NCI-H128 (cell line): ENCODE measurements around the gene AXIN2.

Source experiments
- DNase-seq: peaks from one replicate; lab custom pipeline; 2025; ENCODE audit not compliant: unreplicated experiment; lab: John Stamatoyannopoulos, UW

Gene AXIN2

GRCh38 chr17:65556014-65556909 lies 5.2 kb downstream of the AXIN2 start:
- no peak for DNase-seq

- no peak for DNase-seq
Observed at GRCh38 chr17:65554553-65555223, 6.8 kb downstream of the AXIN2 start.

- DNase-seq = no peak
Observed at GRCh38 chr17:65553646-65554552, 7.5 kb downstream of the AXIN2 start.

- DNase-seq = no peak
Observed at GRCh38 chr17:65553009-65553645, 8.3 kb downstream of the AXIN2 start.

- no peak for DNase-seq
Observed at GRCh38 chr17:65552214-65552613, 9.2 kb downstream of the AXIN2 start.

- no peak for DNase-seq
Observed at GRCh38 chr17:65551267-65552040, 10.0 kb downstream of the AXIN2 start.

- DNase-seq = no peak
Observed at GRCh38 chr17:65550758-65551157, 10.7 kb downstream of the AXIN2 start.

GRCh38 chr17:65550075-65550662 lies 11.3 kb downstream of the AXIN2 start:
- DNase-seq = no peak

GRCh38 chr17:65548269-65548969 lies 13.0 kb downstream of the AXIN2 start:
- no peak for DNase-seq

- no peak for DNase-seq
Observed at GRCh38 chr17:65547253-65547670, 14.2 kb downstream of the AXIN2 start.

- no peak for DNase-seq
Observed at GRCh38 chr17:65546579-65546978, 14.9 kb downstream of the AXIN2 start.

- no peak for DNase-seq
Observed at GRCh38 chr17:65545705-65546523, 15.5 kb downstream of the AXIN2 start.

- no peak for DNase-seq
Observed at GRCh38 chr17:65544672-65545071, 16.8 kb downstream of the AXIN2 start.

GRCh38 chr17:65542610-65543009 lies 18.8 kb downstream of the AXIN2 start:
- DNase-seq = no peak

- no peak for DNase-seq
Observed at GRCh38 chr17:65542067-65542466, 19.4 kb downstream of the AXIN2 start.

- no peak for DNase-seq
Observed at GRCh38 chr17:65541453-65541852, 20.0 kb downstream of the AXIN2 start.

GRCh38 chr17:65539630-65540266 lies 21.7 kb downstream of the AXIN2 start:
- DNase-seq = no peak
